COLO668 (cell line): ENCODE results near the gene DLX3.
"Not testable (repeated sequence)": the region's sequence is repeated elsewhere in the genome, so short reads cannot be mapped to it uniquely, and the experiment has no call there.

ENCODE experiments used
- DNase-seq: peaks from one replicate; lab custom pipeline; 2025; ENCODE audit not compliant: unreplicated experiment; lab: John Stamatoyannopoulos, UW

DLX3 gene

DNA sequence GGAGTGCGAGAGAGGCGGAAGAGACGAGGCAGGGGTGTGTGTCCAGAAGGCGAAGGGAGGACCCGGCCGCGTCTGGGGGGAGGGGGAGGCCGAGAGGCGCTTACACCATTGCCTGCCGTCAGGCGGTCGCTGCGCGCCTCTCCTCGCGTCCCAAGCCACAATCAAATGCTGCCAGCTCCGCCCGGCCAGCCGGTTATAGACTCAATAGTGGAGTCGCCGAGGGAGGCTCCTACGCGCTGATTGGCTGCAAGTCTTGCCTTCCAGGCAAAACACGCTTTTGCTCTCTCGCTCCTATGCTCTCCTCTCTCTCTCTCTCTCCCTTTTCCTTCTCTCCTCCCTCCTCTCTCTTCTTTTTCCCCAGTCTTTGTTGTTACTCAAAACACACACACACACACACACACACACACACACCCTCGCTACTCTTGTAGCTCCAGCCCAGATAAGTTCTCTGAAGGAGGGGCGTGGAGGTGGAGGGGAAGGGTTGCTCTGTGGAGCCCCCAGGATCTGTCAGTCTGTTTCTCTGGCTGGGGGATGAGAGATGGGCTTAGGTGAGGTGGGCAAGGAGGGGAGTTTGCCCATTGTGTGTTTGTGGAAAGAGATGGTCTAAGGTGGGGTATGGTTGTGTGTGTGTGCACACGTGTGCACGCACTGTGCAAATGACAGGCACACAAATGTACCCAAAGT, at the start of gene DLX3:
Gene DLX3, minus strand, starts transcription at position 170 of the 684 bp plus-strand sequence. CDS start 226 bp downstream, outside the sequence.
- peak; percentile 2 for DNase-seq

DNA sequence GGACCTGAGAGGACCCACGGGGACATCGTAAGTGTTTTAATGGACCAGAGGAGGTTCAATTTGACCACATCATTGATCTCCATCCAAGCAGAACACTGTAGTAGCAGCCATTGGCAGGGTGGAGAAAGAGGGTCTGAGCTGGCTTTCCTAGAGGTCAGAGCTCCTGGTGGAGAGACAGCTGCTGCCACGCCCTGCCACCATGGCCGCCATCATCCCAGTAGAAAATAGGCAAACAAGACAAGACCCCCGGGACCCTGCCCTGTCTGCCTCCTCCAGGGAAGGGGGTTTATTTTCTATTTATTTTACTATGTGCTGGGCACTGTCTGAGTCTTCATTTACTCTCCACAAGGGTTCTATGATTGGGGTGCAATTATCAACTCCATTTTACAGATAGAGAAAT, 49.5 kb upstream of the DLX3 start:
- no peak for DNase-seq

DNA sequence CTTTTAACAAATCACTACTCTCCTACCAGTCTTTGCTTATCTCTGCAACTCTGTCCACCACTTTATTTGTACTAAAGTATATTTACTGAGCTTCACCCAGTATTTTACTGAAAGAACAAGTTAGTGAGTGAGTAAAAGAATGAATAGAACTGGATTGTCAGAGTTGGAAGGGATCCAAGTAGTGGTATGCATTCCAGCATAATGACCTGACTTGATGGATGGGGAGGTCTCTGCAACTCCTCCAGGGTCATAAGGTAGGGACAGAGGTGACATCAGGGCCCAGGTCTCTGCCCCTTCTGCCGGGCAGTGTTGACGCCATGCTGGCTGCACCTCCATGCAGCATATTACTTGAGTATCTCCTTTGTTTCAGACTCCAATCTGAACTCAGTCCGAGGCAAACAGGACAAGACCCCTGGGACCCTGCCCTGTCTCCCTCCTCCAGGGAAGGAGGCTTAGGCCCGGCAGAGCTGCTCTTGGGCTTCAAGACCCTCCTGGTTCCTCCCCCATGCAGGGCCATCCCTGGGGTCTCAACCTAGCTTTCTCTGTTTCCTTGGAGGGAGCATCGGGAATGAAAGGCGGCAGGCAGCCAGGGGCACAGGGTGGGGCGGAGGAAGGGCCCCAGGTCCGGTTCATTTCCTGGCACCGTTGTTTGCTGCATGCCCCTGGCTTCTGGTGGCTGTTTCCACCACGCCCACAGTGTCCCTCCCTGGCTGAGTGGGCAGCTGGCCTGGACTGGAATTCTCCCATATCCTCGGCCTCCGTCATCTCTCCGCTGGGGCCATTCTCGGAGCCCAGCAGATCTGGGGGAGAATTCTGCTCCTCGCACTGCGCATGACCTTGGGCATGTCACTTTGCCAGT, 48.5 kb upstream of the DLX3 start:
- no peak for DNase-seq

DNA sequence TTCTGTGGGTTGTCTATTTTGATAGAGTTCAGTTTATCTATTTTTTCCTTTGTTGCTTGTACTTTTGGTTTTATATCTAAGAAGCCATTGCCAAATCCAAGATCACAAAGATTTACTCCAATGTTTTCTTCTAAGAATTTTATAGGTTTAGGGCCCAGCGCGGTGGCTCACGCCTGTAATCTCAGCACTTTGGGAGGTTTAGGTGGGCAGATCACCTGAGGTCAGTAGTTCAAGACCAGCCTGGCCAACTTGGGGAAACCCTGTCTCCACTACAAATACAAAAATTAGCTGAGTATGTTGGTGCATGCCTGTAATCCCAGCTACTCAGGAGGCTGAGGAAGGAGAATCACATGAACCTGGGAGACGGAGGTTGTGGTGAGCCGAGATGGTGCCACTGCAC, 47.2 kb upstream of the DLX3 start:
- no peak for DNase-seq

DNA sequence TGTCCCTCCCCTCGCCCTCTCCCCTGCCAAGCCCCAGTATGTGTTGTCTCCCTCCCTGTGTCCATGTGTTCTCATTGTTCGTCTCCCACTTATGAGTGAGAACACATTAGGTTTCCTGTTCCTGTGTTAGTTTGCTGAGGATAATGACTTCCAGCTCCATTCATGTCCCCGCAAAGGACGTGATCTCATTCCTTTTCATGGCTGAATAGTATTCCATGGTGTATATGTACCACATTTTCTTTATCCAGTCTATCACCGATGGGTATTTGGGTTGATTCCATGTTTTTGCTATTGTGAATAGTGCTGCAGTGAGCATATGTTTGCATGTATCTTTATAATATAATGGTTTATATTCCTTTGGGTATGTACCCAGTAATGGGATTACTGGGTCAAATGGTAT, 45.5 kb upstream of the DLX3 start:
- DNase-seq: not testable (repeated sequence)

DNA sequence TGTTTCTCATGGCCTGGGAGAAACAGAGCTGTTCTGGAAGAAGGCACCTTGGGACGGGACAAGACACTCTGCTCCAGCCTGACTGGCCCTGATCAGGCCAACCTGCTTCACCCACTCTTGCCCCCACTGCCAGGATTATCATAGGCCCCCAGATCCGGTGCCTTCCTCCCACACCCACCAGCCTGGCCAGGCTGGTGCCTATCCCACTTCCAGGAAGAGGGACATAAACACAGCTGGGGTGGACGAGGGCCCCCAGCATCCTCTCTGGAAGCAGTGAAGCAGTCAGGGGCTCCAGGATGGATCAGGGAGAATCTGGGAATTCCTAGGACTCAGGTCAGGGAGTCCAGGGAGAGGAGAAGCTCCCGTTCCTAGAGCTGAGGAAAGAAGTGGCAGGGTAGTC, 44.0 kb upstream of the DLX3 start:
- DNase-seq: no peak

DNA sequence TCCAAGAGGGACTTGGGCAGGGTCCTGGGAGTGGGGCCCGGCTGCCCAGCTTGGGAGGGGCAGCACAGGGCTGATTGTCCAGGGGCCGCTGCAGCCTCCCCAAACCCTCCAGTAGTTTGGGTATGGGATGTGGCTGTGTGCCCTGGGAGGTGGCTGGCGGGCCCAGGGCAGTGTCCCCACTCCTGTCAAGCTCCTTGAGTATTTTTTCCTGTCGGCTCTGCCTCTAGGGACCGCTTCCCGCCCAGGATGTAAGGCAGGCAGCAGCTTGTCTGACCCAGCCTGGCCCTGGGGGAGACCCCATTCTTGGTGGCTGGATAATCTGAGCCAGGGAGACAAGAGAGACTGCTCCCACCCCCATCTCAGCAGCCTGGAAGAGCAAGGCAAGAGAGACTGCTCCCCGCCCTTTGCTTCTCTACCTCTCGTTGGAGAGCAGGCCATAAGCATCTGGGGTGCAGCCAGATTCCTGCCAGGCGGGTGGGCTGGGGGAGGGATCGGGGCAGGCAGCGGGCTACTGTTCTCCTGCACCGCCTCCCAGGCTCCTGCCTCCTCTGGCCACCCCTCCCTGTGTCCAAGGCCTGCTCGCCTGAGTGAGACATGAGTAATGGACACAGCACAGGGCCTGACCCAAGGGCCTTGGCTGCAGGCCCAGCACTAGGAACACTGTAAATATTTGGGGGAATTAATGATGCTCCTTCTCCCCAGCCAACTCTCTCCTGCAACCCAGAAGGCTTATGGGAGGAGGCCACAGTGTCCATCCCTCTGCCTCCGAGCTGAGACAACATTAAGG, 42.5 kb upstream of the DLX3 start:
- no peak for DNase-seq

DNA sequence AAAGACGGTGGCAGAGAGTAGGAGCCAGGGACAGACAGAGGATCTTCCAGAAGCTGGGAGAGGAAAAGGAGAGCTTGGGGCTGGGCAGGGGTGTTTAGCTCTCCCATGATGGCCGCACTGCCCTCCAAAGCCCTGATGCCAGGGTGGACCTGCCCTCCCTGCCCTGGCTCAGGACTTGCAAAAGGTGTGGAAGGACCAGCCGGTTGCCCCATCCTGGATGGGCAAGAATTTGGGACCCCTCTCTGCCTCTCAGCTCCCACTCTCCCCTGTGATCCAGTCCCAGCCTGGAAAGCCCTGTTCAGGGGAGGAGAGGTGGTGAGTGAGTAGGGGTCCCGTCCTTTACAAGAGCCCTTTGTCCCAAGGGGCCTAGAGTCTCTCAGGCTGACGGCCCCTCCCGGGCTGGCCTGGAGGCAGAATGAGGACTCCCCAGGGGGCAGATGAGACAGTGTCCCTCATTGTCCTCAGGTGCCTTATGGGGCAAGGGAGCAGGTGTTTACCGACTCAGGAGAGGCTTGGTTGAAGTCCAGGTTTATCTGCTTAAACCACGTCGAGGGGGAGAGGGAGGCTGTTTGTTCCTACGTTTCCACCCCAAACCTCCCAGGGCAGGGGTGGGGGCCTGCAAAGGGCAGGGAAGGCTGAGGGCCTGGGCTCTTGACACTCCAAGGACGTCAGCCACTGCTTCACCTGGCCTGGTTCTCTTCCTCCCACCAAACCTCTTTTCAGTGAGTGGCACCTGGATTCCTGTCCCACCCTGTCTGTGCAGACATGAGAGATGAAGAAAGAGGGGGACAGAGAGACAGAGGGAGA, 41.6 kb upstream of the DLX3 start:
- no peak for DNase-seq

DNA sequence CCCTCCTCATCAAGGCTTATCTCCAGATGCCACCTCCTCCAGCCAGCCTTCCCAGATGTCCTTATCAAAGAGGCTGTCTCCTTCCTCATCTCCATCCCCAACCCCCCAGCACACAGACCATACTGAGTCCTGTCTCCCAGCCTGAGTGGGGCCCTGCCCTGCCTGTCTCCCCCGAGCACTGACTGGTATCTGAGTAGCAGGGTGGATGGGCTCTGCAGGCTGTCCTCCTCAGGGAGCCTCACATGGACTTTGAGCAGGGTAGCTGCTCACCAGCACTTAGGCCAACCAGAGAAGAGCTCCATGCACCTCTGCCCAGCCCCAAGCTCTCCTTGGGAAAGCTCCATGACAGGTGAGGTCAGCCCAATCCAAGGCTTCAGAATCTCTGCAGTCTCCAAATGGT, 40.9 kb upstream of the DLX3 start:
- DNase-seq: no peak

DNA sequence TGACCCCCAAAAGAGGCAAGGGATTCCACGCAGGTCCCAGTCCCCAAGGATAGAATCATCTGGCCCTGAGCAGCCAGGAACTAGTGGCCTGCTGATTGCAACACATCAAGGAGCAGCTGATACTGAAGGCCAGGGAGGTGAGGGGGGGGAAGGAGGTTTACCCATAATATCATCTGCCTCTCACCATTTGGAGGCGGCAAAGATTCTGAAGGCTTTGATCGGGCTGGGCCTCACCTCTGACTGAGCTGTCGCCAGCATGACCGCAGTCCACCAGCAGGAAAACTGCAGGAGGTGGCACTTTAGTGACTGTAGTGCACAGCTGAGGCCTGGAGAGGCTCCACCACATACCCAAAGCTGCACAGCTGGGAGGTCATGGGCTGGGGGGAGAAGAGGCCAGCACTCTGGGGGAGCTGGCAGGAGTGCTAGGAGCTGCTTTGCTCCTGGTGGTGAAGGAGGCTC, 40.4 kb upstream of the DLX3 start:
- no peak for DNase-seq

DNA sequence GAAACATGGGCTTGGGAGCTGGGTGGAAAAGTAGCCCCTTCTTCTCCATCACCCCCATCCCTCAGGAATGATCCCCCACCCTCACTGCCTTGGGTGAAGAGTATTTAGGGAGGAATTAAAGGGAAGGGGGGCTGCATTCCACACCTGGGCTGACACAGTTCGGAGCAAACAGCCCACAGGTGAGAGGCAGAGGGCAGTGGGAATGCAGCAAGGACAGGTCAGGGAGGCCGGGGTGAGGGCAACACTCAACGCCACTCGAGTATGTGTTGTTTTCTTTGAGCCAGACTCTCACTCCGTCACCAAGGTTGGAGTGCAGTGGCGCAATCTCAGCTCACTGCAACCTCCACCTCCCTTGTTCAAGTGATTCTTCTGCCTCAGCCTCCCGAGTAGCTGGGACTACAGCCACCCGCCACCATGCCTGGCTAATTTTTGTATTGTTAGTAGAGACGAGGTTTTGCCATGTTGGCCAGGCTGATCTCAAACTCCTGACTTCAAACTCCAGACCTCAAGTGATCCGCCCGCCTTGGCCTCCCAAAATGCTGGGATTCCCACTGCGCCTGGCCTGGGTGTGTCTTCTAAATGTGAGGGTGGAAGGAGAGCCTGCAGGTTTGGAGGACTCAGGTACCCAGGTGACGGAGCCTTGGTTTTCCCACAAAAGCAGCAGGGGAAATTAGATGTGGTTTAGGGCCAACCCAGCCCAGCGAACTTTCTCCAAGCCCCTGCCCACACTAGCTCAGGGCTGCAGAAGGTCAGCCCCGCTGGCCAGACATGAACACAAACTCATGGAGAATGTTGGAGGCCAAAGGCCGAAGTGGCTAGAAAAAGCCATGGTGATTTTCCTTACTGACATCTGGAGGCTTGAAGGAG, 39.7 kb upstream of the DLX3 start:
- DNase-seq: no peak

DNA sequence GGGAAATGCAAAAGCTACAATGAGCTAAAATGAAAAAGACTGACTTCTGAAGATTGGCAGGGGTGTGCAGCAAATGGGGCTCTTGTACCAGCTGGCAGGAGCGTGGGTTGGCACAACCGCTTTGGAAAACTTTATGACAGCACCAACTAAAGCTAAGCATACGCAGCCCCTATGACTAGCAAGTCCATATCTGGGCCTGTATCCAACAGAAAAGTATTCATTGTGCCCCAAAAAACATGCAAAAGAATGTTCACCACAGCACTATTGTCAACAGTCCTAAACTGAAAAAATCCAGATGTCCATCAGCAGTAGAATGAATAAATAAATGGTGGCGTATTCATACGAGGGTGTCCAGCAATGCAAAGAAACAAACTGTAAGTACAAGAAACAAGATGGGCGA, 38.3 kb upstream of the DLX3 start:
- no peak for DNase-seq

DNA sequence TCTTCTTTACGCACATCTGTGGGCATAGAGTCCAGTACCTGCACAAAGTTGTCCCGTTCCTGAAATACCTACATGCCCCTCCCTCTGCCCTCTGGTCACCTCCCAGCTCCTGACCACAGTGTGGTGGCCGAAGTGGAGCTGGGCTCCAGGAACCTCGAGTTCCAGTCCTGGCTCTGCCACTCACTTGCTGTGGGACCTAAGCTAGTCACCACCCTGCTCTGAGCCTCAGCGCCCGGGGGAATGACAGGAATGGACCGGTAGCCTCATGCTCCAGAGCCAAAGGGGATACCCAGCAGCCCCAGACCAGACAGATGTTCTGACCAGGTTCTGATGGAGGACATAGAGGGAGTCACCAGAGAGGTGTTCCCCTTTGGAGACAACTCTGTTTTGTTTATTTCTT, 34.2 kb upstream of the DLX3 start:
- DNase-seq: no peak

DNA sequence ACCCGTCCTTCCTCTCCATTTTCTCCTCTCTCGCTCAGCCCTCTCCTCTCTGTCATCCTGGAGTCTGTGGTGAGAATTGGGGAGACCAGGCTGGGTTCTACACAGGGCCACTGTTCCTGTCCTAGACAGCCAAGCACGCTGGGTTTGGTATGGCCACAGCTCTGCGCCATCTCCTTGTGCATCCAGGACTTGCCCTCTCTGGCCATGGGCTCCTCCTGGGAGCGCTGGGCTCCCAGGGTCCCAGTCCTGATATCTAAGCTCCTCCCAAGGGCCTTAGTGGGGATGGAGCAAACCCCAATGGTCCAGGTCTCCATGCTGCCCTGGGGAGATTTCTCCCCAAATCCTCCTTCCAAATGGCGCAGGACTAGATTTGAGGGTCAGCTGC, 33.7 kb upstream of the DLX3 start:
- no peak for DNase-seq

DNA sequence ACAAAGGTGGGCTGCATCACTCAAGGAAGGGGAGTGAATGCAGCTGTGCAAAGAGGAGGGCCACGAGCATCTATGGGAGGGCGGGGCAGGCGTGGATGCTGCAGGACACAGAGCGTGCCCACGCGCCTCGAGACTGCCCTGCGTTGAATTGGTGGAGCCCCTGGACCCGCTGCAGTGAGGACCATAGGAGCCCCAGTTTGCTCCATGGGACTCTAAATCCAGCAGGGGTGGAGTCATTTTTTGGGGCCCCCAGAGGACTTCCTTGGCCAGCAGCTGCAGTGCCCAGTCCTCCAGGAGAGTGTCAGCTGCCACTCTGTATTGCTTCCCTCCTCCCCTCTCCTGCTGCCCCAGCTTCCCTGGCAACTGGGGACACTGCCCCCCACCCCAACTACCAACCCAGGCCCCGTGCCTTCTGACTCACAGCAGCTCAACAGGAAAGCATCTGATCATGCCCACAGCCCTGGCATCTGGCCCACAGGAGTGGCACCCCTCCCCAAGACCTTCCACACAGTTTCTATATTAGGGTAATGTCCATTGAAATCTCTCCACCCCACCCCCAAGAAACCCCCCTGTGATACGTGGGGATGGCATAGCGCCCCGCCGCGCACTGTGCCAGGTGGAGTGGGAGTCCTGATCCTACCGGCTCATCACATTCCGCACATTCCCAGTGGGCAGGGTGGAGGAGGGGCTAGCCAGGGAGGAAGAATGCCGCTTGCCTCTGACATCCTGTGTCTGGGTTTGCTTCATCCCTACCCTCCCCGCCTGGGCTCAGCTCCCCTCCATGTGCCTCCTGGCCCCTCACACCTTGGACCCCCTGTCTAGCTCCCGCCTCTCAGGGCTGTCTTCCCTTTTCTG, 33.1 kb upstream of the DLX3 start:
- DNase-seq: no peak

DNA sequence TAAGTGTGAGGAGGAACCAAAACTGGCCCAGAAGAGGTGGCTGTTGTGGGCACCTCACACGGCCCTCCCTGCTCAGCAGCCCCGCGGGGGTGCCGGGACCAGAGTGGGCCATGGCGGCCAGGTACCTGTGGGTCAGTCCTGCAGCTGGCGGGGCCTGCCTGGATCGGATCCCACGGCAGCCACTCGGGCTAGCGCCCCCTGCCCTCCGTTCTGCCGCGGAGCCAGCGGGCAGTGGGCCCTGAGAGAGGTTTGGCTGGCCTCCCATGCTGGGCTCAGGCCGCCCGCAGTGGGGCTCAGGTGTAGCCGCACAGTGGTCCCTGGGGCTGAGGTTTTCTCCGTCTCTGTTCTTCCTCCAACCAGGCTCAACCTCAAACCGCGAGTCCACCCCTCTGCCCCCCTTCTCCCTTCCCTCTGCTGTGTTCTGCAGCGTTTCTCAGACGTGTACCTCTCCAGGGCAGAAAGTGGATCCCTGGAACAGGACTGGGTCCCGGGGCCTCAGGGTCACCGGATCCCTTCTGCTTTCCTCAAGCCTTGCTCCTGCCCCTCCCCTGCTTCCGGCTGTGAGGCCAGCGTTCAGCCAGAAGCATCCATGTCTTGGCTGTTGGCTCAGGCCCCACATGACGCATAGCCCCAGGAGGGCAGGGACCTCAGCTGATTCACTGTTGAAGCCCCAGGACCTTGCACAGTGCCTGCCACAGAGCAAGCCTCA, 32.3 kb upstream of the DLX3 start:
- DNase-seq: peak; percentile 2

DNA sequence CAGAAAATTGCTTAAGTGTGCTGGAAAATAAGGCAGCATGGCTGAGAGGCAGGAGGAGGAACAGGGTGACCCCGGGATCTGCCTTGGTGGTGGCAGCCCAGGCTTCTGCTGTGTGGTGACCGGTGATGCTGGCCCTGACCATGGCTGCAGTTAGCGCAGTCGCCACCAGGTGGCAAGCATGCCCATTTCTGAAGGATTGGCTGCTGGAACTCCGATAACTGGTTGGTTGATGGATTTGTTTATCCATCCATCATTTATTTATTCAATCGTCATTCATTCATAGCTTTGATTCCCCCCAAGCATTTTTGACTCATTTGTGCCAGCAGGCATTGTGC, 31.8 kb upstream of the DLX3 start:
- DNase-seq: peak; percentile 53

DNA sequence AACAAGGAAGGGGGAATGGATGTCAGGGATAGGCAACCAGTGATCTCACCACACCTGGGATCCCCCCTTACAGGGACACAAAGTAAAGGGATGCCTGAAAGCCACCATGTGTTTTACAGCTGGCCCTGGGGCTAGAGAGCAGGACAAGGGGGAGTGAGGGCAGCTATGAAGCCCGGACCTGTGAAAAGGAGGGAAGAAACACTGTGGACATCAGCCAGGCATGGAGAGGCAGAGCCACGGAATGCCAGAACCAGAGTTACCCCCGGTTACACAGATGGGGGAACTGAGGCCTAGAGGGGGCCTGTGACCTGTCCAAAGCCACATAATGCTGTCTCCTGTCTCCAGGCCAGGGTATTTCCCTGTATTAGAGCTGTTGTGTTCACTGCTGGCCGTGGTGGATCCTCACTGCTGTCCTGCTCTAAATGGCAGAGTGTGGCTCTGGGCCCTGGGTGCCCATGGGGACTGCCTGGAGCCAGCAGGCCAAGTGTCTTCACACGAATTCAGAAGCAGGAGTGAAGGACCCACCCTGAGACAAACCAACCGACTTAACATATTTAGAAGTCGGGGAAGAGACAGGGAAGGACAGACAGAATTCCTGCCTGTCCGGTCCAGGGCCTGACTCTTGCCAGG, 31.1 kb upstream of the DLX3 start:
- DNase-seq: no peak
